ENCODE data around the gene TMEM179.

Gene TMEM179

DNA sequence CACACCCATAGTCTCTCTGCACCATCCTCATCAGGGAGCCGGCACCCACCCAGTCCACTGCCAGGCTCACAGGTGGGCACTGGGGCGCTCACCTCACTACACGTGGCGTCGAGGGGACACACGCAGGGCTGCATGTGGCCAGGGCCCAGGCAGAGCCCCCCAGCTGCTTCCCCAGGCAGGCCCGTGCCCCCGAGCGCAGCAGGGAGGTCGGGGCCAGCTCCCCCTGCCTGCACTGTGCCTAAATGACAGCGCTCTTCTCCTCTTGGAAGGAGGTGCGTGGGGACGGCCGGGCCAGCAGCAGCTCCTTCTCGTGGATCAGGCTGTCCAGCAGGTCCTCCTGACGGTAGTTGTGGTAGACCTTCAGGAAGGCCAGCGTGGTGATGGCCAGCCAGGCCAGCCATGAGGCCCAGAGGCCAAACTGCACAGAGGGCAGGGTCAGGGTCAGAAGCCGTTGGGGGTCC is 11.3 kb downstream of the TMEM179 start:
- TF ChIP-seq, protein P1, sequence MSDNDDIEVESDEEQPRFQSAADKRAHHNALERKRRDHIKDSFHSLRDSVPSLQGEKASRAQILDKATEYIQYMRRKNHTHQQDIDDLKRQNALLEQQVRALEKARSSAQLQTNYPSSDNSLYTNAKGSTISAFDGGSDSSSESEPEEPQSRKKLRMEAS (IDR thresholded peaks at IDR 0.05; ENCODE audit: low read depth, low read length) = no peak
- TF ChIP-seq POLR2A (IDR thresholded peaks at IDR 0.05; ENCODE audit: extremely low read depth, insufficient read length) (no peak), CTCF (IDR thresholded peaks at IDR 0.05; ENCODE audit: low read depth, low read length) (no peak), MYC (IDR thresholded peaks at IDR 0.05; ENCODE audit: low read depth, low read length) (no peak)
- no peak for DNase-seq (ENCODE audit: low read depth)
- no peak overlapping the region for H3K4me3 ChIP-seq (ENCODE audit: low read depth, low read length)

- TF ChIP-seq, protein P1 (IDR thresholded peaks at IDR 0.05; ENCODE audit: low read depth, low read length) = no peak
- no peak for TF ChIP-seq POLR2A (IDR thresholded peaks at IDR 0.05; ENCODE audit: extremely low read depth, insufficient read length)
- TF ChIP-seq CTCF (IDR thresholded peaks at IDR 0.05; ENCODE audit: low read depth, low read length) = no peak
- TF ChIP-seq MYC (IDR thresholded peaks at IDR 0.05; ENCODE audit: low read depth, low read length) = no peak
- no peak overlapping the region for H3K4me3 ChIP-seq (ENCODE audit: low read depth, low read length)
- no peak for DNase-seq (ENCODE audit: low read depth)
Observed at GRCh38 chr14:104592785-104593184, 11.8 kb downstream of the TMEM179 start.

- DNase-seq (ENCODE audit: low read depth) = no peak
- H3K4me3 ChIP-seq (ENCODE audit: low read depth, low read length) = no peak overlapping the region
- TF ChIP-seq MYC (IDR thresholded peaks at IDR 0.05; ENCODE audit: low read depth, low read length) = no peak
- TF ChIP-seq, protein P1 (IDR thresholded peaks at IDR 0.05; ENCODE audit: low read depth, low read length) = no peak
- no peak for TF ChIP-seq POLR2A (IDR thresholded peaks at IDR 0.05; ENCODE audit: extremely low read depth, insufficient read length)
- no peak for TF ChIP-seq CTCF (IDR thresholded peaks at IDR 0.05; ENCODE audit: low read depth, low read length)
Observed at GRCh38 chr14:104592292-104592672, 12.3 kb downstream of the TMEM179 start.

- TF ChIP-seq CTCF (IDR thresholded peaks at IDR 0.05; ENCODE audit: low read depth, low read length) (no peak), MYC (IDR thresholded peaks at IDR 0.05; ENCODE audit: low read depth, low read length) (no peak), POLR2A (IDR thresholded peaks at IDR 0.05; ENCODE audit: extremely low read depth, insufficient read length) (no peak)
- TF ChIP-seq, protein P1 (IDR thresholded peaks at IDR 0.05; ENCODE audit: low read depth, low read length) = no peak
- H3K4me3 ChIP-seq (ENCODE audit: low read depth, low read length) = no peak overlapping the region
- DNase-seq (ENCODE audit: low read depth) = no peak
Observed at GRCh38 chr14:104591506-104592291, 12.9 kb downstream of the TMEM179 start.

GRCh38 chr14:104591031-104591430 is 13.5 kb downstream of the TMEM179 start:
- TF ChIP-seq, protein P1 (IDR thresholded peaks at IDR 0.05; ENCODE audit: low read depth, low read length) = no peak
- TF ChIP-seq POLR2A (IDR thresholded peaks at IDR 0.05; ENCODE audit: extremely low read depth, insufficient read length) (no peak), MYC (IDR thresholded peaks at IDR 0.05; ENCODE audit: low read depth, low read length) (no peak), CTCF (IDR thresholded peaks at IDR 0.05; ENCODE audit: low read depth, low read length) (no peak)
- DNase-seq (ENCODE audit: low read depth) = no peak
- no peak overlapping the region for H3K4me3 ChIP-seq (ENCODE audit: low read depth, low read length)
